HG02678 (cell line): ENCODE measurements around the gene ATP5ME.
"Not testable (repeated sequence)": the region's sequence is repeated elsewhere in the genome, so short reads cannot be mapped to it uniquely, and the experiment has no call there.

ENCODE experiments used
- ATAC-seq: cut with Tn5 transposase; IDR thresholded peaks from one replicate; pipeline ENCODE4 v1.9.1; 2021; ENCODE audit warnings: mild to moderate bottlenecking, moderate library complexity; ENCODE audit not compliant: unreplicated experiment

Gene ATP5ME

GRCh38 chr4:671769-672168, 2.3 kb downstream of the ATP5ME start:
- ATAC-seq = no peak

DNA sequence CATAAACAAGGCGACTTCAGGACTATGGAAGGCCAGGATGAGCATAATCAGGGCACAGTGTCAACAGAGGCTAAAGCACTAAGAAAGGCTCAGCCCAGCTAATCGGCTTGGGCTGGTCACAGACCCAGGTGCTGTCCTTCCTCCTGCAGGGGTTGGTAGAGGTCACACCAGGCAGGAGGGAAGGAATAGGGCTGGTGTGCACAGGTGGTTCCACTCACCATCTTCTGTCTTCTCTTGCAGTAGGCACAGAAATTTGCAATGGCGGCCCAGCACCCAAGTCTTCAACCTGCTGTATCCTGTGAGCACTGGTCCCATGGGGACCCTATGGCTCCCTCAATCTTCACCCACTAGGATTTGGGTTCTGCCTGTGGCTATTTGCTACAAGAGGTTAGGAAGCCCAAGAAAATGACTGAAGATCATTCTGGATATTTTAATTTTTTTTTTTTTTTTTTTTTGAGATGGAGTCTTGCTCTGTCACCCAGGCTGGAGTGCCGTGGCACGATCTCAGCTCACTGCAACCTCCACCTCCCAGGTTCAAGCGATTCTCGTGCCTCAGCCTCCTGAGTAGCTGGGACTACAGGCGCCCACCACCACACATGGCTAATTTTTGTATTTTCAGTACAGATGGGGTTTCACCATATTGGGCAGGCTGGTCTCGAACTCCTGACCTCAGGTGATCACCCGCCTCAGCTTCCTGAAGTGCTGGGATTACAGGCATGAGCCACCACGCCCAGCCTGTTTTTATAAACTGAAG, 4.1 kb downstream of the ATP5ME start:
- ATAC-seq = not testable (repeated sequence)

GRCh38 chr4:668219-668618, 5.9 kb downstream of the ATP5ME start:
- not testable (repeated sequence) for ATAC-seq

DNA sequence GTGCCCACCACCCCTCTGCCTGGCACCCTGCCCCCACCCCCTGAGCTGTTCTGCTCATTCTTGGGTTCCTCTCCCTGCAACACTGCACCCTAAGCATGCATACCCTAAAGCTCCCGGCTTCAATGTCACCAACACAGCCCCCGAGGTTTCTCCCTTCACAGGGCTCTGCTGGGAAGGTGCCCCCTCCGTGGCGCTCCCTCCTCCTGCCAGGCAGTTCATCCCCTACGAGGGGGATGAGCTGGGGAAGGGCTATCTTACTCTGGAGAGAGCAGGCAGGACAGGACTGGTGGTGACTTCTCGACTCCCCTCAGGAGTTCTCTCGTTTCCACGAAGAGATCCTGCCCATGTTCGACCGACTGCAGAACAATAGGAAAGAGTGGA, 6.5 kb downstream of the ATP5ME start:
- no peak for ATAC-seq

- ATAC-seq = no peak
Observed at GRCh38 chr4:666822-667544, 7.1 kb downstream of the ATP5ME start.

DNA sequence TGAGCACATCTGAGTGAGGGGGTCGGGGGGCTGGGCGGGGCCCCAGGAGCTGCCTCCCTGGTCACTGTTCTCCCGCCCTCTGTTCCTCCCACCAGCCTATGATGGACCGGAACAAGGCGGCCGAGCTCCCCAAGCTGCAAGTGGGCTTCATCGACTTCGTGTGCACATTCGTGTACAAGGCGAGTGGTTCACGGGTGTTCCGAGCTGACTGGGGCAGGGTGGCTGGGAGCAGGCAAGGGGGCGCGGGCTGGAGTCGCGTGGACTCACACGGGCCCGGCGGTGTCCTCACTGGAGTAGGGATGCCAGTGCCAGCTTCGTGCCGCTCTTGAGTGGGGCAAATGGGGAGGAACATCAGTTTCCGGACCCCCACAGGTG, 7.7 kb downstream of the ATP5ME start:
- no peak for ATAC-seq

DNA sequence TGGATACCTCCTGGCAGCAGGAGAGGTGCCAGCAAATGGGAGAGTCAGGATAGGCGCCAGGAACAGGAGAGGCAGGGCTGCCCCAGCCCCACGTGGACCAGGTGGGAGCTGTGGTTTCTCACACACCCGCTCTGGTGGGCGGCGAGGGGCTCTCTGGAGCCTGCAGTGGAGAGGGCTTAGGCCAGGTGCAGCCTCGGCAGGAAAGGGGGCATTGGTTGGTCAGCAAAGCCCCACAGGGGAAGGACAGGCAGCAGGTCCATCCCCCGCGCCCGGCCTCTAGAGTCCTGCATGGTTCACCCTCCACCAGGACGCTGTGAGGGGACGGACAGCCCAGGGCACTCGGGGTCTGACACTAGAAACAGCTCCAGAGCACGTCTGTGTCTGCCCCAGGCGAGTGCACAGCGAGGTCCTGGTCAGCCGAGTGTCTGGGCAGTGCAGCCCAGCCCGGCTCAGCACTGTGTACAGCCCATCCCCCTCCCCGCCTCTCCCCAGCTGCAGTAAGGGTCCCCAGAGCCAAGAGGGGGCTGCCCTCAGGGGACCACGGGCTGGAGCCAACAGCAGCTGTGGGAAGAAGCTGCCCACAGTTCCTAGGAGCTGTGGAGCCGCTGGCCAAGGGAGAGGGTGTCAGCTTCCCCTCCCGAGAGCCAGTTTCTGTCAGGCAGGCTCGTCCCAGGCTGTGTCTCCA, 8.2 kb downstream of the ATP5ME start:
- ATAC-seq = no peak

GRCh38 chr4:665381-665750, 8.7 kb downstream of the ATP5ME start:
- no peak for ATAC-seq

GRCh38 chr4:664713-665231, 9.3 kb downstream of the ATP5ME start:
- ATAC-seq = no peak

DNA sequence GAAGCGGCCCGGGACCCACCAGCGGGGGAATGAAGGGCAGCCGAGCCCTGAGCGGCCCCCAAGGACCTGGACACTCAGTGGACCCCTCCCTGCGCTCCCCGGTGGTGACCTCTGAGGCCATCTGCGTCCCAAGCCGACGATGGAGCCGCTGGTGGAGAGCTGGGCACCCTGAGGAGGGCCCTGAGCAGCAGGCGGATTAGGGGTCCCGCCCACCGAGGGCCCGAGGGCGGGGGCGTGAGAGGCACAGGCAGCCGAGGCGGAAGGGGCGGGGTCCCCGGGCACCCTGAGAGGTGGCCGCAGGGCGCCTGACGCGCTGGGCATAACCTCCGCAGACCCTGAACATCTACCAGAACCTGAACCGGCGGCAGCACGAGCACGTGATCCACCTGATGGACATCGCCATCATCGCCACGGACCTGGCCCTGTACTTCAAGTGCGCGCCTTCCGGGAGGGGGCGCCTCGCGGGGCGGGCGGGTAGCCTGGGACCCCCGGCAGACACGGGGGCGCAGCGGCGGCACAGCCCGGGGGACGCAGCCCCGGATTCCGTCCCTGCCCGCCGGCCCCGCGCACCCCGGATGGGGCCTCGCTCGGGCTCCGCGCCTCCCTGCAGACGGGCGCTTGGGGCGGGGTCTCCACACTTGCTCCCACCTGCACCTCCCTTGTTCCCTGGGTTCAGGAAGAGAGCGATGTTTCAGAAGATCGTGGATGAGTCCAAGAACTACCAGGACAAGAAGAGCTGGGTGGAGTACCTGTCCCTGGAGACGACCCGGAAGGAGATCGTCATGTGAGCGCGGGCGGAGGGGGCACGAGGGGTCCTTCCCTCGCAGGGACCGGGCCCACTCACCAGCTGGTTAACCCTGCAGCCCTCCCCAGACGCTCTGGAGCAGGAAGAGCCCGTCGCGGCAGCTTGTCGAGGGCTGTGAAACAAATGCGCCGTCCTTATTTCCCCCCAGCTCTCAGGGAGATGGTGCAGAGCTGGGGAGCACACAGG, 10.3 kb downstream of the ATP5ME start:
- ATAC-seq = peak; percentile 80

- ATAC-seq = peak; percentile 8
Observed at GRCh38 chr4:663046-663437, 11.0 kb downstream of the ATP5ME start.

DNA sequence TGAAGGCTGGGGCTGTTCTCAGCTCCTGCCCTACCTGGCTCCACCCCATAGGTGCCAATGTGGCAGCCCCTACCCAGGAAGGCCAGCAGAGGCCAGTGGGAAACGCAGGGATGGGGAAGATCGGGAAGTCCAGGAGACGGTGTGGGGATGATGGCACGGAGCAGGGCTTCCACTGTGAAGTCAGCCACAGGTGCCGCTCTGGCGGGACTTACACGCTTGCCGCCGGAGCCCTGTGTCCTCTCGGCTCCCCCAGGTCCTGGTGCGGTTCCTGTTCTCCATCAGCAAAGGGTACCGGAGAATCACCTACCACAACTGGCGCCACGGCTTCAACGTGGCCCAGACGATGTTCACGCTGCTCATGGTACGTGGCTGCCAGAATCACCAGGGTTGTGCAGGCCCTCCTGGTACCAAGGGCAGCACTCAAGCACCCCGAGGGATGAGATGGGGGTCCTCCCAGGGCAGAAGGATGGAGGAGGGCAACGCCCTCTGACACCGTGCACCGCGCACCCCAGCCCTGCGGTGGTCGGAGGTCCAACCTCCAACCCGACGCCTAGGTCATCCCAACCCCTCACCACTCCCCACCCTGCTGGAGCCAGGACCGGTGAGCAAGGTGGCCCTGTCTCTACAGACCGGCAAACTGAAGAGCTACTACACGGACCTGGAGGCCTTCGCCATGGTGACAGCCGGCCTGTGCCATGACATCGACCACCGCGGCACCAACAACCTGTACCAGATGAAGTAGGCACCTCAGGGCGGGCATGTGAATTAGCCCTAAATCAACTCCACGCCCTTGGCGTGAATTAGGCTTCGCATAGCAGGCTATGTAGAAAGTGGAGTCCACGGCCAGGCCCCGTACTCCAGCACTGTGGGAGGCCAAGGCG, 12.0 kb downstream of the ATP5ME start:
- ATAC-seq = no peak

- ATAC-seq = no peak
Observed at GRCh38 chr4:661231-661630, 12.8 kb downstream of the ATP5ME start.

GRCh38 chr4:660401-660800, 13.7 kb downstream of the ATP5ME start:
- ATAC-seq = no peak

GRCh38 chr4:659851-660250, 14.2 kb downstream of the ATP5ME start:
- ATAC-seq = no peak

DNA sequence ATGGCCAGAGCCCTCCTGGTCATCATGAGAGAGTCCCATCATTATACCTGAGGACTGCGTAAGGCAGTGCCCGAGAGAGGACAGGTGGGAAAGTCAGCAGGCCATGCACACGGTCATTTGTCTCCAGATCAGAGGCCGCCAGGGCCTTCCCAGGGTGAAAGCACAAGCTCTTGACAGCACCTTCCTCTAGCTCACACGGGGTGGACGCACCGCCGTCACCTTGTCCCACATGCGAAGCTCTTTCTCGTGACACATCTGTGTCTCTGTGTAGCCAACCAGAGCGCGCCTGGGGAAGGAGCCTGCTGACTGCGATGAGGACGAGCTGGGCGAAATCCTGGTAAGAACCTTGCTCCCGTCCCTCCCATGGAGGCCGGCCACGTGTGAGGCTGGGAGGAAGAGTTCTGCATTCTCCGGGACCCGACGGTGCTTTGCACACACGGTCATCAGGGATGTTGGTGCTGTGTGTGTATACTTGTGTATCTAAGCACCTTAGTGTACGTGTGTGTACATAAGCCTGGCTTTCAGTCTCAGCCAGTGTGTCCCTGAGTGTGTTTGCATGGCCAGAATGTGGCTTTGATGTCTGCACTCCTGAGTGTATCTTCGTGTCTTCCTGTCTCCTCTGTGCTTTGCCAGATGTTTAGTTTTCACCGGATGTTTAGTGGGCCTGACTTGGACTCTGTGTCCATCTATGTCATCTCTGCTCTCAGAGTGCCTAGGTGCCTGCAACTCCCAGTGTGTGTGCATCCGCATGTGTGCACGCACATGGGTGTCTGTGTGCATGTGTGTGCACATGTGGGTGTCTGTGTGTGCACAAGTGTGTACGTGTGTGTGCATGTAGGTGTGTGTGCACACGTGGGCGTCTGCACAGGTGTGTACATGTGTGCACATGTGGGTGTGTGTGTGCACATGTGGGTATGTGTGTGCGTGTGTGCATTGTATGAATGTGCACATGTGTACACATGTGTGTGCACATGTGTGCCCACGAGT, 15.1 kb downstream of the ATP5ME start:
- no peak for ATAC-seq

- ATAC-seq = no peak
Observed at GRCh38 chr4:657834-658667, 16.0 kb downstream of the ATP5ME start.
